IMR-90 (cell line): ENCODE measurements around the gene TMEM181.

Source experiments
- POLR2A ChIP-seq: IDR thresholded peaks from 2 replicates; pipeline ENCODE4 v1.6.1; 2012; ENCODE audit warnings: mild to moderate bottlenecking, low read depth, low read length
- RFX5 ChIP-seq: IDR thresholded peaks from 2 replicates; pipeline ENCODE4 v1.8.0; 2012; ENCODE audit warnings: low read depth, mild to moderate bottlenecking, low read length, moderate library complexity
- TF ChIP-seq, protein P1 (sequence below): conservative IDR thresholded peaks from 2 replicates; pipeline ENCODE4 v1.5.1; 2012; ENCODE audit warnings: mild to moderate bottlenecking, low read depth, low read length, improper control_type of control experiment
- TF ChIP-seq, protein P2 (sequence below): fragments of 150-350 bp; IDR thresholded peaks from 2 replicates; pipeline ENCODE4 v1.6.1; 2016; ENCODE audit warnings: low read depth, mild to moderate bottlenecking, low read length, moderate library complexity, borderline replicate concordance

DNA sequence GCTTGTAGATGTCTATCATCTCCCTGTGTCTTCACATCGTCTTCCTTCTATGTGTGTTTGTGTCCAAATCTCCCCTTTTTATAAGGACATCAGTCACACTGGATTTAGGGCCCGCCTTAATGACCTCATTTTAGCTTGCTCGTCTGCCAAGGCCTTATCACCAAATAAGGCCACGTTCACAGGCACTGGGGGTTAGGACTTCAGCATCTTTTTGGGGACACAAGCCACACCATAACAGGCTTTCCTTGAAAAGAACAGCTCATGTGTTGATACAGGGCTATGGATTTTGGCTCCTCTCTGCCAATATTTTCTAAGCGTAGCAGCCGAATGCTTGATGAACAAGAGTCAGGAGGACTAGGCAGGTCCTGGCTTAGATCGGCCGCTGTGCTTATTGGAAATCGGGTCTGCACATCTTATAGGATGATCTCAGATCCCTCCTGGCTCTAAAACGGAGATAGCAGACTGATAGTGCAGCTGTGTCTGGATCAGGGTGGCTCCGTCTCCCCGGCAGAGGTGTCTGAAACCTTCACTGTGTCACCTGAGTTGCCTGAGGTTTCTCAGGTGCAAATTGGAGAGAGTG, 16.2 kb upstream of the TMEM181 start:
- TF ChIP-seq POLR2A, result no peak
- TF ChIP-seq, protein P1, sequence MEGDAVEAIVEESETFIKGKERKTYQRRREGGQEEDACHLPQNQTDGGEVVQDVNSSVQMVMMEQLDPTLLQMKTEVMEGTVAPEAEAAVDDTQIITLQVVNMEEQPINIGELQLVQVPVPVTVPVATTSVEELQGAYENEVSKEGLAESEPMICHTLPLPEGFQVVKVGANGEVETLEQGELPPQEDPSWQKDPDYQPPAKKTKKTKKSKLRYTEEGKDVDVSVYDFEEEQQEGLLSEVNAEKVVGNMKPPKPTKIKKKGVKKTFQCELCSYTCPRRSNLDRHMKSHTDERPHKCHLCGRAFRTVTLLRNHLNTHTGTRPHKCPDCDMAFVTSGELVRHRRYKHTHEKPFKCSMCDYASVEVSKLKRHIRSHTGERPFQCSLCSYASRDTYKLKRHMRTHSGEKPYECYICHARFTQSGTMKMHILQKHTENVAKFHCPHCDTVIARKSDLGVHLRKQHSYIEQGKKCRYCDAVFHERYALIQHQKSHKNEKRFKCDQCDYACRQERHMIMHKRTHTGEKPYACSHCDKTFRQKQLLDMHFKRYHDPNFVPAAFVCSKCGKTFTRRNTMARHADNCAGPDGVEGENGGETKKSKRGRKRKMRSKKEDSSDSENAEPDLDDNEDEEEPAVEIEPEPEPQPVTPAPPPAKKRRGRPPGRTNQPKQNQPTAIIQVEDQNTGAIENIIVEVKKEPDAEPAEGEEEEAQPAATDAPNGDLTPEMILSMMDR, result no peak
- TF ChIP-seq RFX5, result no peak
- TF ChIP-seq, protein P2, sequence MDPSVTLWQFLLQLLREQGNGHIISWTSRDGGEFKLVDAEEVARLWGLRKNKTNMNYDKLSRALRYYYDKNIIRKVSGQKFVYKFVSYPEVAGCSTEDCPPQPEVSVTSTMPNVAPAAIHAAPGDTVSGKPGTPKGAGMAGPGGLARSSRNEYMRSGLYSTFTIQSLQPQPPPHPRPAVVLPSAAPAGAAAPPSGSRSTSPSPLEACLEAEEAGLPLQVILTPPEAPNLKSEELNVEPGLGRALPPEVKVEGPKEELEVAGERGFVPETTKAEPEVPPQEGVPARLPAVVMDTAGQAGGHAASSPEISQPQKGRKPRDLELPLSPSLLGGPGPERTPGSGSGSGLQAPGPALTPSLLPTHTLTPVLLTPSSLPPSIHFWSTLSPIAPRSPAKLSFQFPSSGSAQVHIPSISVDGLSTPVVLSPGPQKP, result no peak
